Subcutaneous adipose tissue (tissue), 4 donors: ENCODE results near the gene VTI1B. TPM values are rescaled to one million over a fixed set of nuclear protein-coding genes. Genes with fewer than 3 reads are reported as not detected.

Experiments used
- CTCF ChIP-seq: fragments of 450-650 bp; IDR thresholded peaks from one replicate; pipeline ENCODE4 v1.5.1; 2016; ENCODE audit warnings: low read depth, mild to moderate bottlenecking, control low read depth, antibody characterized with exemption, moderate library complexity
- total RNA-seq, 4 donors: library from RNA; depleted of rRNA; stranded (reverse); fragments of >200 nt; gene quantifications; one replicate each; pipeline ENCODE4 v1.1.0, GENCODE V29; 2016

VTI1B gene, protein sequence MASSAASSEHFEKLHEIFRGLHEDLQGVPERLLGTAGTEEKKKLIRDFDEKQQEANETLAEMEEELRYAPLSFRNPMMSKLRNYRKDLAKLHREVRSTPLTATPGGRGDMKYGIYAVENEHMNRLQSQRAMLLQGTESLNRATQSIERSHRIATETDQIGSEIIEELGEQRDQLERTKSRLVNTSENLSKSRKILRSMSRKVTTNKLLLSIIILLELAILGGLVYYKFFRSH
- total RNA-seq, result 100 to 1,000 TPM in 3 of 4 donors, 10 to 100 TPM in 1; 97.6 to 218 (median 144) TPM

- TF ChIP-seq CTCF, result no peak
These were observed at the start of gene VTI1B for GRCh38 chr14:67674480-67675218. Gene VTI1B, minus strand, starts transcription at chr14:67674632. Its CDS starts 143 bp downstream, at chr14:67674489.

DNA sequence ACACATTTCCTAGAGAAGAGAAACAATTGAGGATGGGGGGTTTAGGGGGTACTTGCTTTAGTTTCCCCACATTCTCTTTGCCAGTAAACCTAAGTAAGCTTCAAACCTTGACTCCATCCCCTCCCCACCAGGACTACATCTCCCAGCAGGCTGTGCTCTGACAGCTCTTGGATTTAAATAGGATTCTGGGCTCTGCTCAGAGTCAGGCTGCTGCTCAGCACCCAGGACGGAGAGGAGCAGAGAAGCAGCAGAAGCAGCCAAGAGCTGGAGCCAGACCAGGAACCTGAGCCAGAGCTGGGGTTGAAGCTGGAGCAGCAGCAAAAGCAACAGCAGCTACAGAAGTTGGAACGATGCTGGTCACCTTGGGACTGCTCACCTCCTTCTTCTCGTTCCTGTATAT lies 47.9 kb upstream of the VTI1B start:
- no peak for TF ChIP-seq CTCF

DNA sequence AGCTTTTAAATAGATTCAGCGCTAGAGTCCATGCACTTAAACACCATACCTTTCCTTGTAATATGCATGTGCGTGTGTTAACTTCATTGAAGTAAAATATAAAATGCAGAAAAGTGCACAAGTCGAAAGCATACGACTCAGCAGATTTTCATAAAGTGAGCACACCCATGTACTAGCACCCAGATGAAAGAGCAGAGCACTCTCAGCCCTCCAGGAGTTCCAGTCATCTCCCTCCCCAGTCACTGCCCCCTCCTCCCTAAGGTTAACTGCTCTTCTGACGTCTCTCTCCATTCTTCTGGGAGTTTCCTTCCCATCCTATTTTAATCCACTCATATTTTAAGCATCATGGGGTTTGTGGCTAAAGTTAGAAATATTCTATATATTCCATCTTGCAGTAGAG lies 47.4 kb upstream of the VTI1B start:
- no peak for TF ChIP-seq CTCF

DNA sequence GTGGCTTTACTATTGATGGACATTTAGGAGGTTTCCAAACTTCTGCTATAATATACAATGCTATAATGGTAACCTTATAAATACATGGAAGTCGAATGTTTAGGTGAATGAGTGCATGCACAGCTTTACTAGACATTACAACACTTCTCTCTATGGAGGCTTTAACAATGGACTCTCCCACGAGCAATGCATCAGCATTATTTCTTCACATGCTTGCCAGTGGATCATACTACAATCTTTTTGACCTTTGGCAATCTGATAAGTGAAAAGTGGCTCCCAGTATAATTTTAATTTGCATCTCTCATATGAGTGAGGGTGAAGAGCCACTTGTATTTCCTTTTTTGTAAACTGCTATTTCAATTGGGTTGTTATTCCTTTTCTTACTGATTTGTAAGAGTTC lies 45.4 kb upstream of the VTI1B start:
- no peak for TF ChIP-seq CTCF

- TF ChIP-seq CTCF, result no peak
These were observed 43.8 kb upstream of the VTI1B start for GRCh38 chr14:67718265-67718664.

DNA sequence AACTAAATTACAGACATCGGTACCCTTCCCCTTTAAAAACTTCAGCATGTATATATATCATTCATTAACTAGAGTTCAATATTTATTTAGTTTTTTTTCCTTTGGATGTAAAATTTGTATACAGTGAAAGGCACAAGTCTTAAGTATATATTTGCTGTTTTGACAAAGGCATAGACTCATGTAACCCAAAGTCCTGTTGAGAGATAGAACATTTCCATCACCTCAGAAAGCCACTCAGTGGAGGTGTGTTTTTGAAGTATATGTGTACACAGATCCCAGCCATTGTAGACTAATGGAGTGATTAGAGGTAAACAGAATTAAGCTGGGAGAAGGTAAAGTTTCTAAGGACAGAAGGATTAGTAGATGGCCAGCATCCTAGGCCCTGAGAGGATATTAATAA lies 42.6 kb upstream of the VTI1B start:
- no peak for TF ChIP-seq CTCF

- TF ChIP-seq CTCF, result no peak
These were observed 35.8 kb upstream of the VTI1B start for GRCh38 chr14:67710209-67710608.
